Activated T-helper 17 cell treated with anti-CD3 and anti-CD28 coated beads, Interleukin-2, amount 50 U/mL, for 72 hours (primary cell): Measurements from ENCODE around the gene STARD8. TPM values are rescaled to one million over a fixed set of nuclear protein-coding genes. Genes with fewer than 3 reads are reported as not detected.
A peak's percentile ranks its signal among the peaks of the same experiment; 100 is the strongest.

Source experiments
- ATAC-seq: fragments of 150-1000 bp; cut with Tn5 transposase; replicated peaks from 2 replicates; pipeline ENCODE4 v1.10.0; 2021; ENCODE audit warnings: mild to moderate bottlenecking, moderate library complexity
- H3K27ac Mint-ChIP-seq: one replicate; pipeline ENCODE4 v1.8.0; 2022; ENCODE audit warnings: mixed read lengths
- H3K27me3 Mint-ChIP-seq: one replicate; pipeline ENCODE4 v1.8.0; 2022; ENCODE audit warnings: mixed read lengths
- H3K36me3 Mint-ChIP-seq: one replicate; pipeline ENCODE4 v1.8.0; 2022; ENCODE audit warnings: low read depth, mild to moderate bottlenecking, mixed read lengths
- H3K4me1 Mint-ChIP-seq: one replicate; pipeline ENCODE4 v1.8.0; 2022; ENCODE audit warnings: mixed read lengths
- H3K4me3 Mint-ChIP-seq: one replicate; pipeline ENCODE4 v1.8.0; 2022; ENCODE audit warnings: mild to moderate bottlenecking, mixed read lengths
- H3K9me3 Mint-ChIP-seq: one replicate; pipeline ENCODE4 v1.8.0; 2022; ENCODE audit warnings: mixed read lengths
- total RNA-seq, 2 donors: library from RNA; stranded (reverse); gene quantifications; one replicate each; pipeline ENCODE4 v1.2.3, GENCODE V29; 2022

Gene STARD8
- total RNA-seq, 2 donors from 2014 or later, result 0.52 to 1.8 TPM

DNA sequence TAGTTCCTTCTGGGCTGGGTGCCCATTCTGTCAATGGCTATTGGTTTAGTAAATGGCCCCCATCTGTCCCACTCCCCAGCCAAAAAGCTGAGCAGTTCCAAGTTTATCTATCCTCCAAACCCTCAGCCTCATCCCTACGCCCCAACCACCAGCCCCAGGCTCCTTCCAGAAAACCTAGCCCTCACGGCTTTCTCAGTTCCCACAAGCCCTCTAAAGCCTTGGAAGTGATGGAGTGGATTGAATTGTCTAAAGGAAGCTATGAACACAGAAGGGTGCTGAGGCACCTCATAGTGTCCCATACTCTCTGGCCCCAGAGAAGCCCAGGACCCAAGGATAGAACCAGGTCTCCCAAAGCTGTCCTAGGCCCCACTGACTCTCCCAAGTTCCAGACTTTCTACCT lies 105.8 kb downstream of the STARD8 start:
- no peak for ATAC-seq
- Mint-ChIP-seq H3K36me3 (no peaks in the 10 kb centered on the region), H3K27ac (no peak overlapping the region), H3K4me1 (peaks cover 8% of the 10 kb centered on the region), H3K9me3 (peaks cover 6% of the 10 kb centered on the region), H3K4me3 (no peak overlapping the region), H3K27me3 (no peaks in the 10 kb centered on the region)

DNA sequence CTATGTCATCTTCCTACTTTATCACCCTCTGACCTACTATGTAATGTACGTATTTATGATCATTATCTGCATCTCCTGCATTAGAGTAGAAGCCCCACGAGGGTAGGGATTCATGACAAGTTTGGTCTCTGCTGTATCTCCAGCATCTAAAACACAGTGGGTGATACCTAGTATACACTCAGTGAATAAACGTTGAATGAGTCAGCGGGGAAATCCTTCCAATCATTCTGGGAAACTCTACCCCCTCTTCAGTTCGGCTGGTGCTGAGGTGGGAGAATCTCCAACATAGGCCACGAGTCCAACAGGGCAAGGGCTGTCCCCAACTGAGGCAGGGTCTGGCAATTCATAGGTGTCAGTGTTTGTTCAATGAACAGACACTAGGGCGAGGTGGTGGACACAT lies 106.9 kb downstream of the STARD8 start:
- Mint-ChIP-seq H3K9me3 (peaks cover 6% of the 10 kb centered on the region), H3K27me3 (no peaks in the 10 kb centered on the region), H3K27ac (peak overlapping the region; percentile 76), H3K36me3 (no peaks in the 10 kb centered on the region), H3K4me1 (peaks cover 4% of the 10 kb centered on the region), H3K4me3 (no peak overlapping the region)
- peak; percentile 80 for ATAC-seq

DNA sequence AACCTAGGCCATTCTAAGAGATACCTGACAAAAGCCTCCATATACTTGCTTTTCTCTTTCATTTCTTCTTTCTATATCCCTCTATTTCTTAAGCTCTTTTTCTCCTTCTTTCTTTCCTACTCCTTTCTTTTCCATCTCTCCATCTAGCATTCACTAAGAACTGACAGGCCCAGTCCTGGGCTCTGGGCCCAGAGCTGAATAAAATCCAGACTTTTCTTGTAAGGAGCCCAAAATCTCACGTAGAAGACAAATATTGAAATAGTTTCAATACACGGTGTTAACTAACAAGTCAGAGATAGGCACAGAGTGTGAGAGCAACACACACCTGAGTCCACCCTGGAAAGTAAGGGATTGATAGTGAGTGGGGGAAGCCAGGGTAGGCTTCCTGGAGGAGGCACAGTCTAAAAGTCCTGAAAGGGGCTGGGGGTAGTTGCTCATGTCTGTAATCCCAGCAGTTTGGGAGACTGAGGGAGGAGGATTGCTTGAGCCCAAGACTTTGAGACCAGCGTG lies 108.2 kb downstream of the STARD8 start:
- no peaks in the 10 kb centered on the region for H3K36me3 Mint-ChIP-seq
- H3K4me1 Mint-ChIP-seq, result no peaks in the 10 kb centered on the region
- H3K9me3 Mint-ChIP-seq, result peaks cover 6% of the 10 kb centered on the region
- H3K27me3 Mint-ChIP-seq, result no peaks in the 10 kb centered on the region
- no peak overlapping the region for H3K27ac Mint-ChIP-seq
- H3K4me3 Mint-ChIP-seq, result no peak overlapping the region
- no peak for ATAC-seq

DNA sequence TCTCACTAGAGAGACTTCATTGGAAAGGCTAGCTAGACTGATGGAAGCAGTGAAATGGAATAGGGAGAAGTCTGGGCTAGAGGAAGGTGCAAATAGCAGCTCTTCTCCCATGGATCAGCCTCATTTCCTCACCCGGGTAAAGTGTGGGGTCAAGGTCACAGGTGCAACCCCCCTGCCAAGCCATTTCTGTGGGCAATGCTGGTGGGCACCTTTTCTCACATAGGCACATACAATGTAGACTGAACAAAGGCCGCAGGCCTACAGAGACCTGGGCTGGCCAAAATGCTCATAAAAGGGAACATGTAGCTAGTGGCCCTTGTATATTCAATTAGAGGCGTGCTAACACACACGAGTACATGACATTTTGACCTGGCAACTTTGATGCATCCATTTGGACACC lies 109.9 kb downstream of the STARD8 start:
- Mint-ChIP-seq H3K27me3 (no peaks in the 10 kb centered on the region), H3K4me3 (no peak overlapping the region), H3K36me3 (no peaks in the 10 kb centered on the region), H3K4me1 (no peaks in the 10 kb centered on the region), H3K9me3 (peaks cover 6% of the 10 kb centered on the region), H3K27ac (no peak overlapping the region)
- ATAC-seq, result no peak

DNA sequence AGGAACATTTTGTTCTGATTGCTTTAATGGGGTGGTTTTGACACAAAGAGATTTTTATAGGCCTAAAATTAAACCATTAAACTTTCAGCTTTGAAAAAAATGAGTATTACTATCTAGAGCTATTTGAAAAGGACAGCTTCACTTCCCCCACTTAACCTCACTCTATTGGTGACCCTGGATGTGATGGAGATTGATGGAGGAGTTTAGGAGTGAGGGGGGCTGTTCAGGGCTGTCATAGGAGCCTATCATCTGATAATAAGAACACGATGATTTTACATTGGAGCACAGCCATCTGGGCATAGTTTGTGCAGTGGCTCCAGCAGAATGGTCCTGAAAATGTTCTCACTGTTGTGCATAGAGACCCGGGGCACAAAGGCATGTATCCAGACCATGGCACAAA lies 110.3 kb downstream of the STARD8 start:
- H3K27me3 Mint-ChIP-seq, result no peaks in the 10 kb centered on the region
- no peak overlapping the region for H3K4me3 Mint-ChIP-seq
- peaks cover 6% of the 10 kb centered on the region for H3K9me3 Mint-ChIP-seq
- ATAC-seq, result no peak
- no peaks in the 10 kb centered on the region for H3K4me1 Mint-ChIP-seq
- H3K27ac Mint-ChIP-seq, result no peak overlapping the region
- no peaks in the 10 kb centered on the region for H3K36me3 Mint-ChIP-seq

DNA sequence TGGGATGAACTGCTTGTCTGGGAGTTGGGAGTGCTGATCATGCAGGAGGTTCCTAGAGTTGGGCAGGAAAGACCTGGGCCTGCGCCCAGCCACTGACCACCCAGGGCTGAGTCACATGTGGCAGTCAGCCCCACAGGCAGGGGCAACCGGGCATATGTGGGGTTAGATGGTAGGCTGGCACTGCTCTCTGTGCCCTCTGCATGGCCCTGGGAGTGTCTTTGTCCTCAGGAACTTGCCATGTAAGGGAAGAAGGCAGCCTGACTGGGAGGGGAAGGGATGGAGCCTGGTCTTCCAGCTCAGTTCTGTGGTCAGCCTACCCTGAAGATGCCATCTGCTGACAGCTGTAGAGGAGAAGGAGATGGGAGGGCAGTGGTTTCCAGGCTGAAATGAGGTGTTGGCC lies 111.2 kb downstream of the STARD8 start:
- H3K27ac Mint-ChIP-seq, result no peak overlapping the region

DNA sequence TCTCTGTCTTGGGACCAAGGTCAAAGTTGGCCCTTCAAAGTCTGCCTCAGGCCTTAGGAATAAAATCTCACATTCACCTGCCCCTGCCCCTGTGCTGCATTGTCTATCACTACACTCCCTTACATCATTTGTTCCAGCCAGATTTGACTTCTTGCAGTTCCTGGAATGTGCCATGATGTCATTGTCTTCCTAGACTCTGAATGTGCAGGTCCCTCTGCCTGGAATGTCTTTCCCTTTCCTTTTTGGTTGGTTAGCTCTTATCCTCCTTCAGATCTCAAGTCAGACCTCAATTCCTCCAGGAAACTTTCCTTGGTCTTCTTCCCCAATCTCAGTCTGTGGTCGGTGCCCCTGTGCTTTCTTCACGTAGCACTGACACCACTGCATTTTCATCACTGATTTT lies 113.6 kb downstream of the STARD8 start:
- no peak for ATAC-seq
- H3K27me3 Mint-ChIP-seq, result no peaks in the 10 kb centered on the region
- no peak overlapping the region for H3K4me3 Mint-ChIP-seq
- no peaks in the 10 kb centered on the region for H3K4me1 Mint-ChIP-seq
- H3K36me3 Mint-ChIP-seq, result no peaks in the 10 kb centered on the region
- no peak overlapping the region for H3K27ac Mint-ChIP-seq
- no peaks in the 10 kb centered on the region for H3K9me3 Mint-ChIP-seq

More for the DNA sequence above, 111.2 kb downstream of the STARD8 start:
- no peak overlapping the region for H3K4me3 Mint-ChIP-seq
- H3K27me3 Mint-ChIP-seq, result no peaks in the 10 kb centered on the region
- peaks cover 6% of the 10 kb centered on the region for H3K9me3 Mint-ChIP-seq
- H3K36me3 Mint-ChIP-seq, result no peaks in the 10 kb centered on the region
- no peak for ATAC-seq
- H3K4me1 Mint-ChIP-seq, result no peaks in the 10 kb centered on the region

DNA sequence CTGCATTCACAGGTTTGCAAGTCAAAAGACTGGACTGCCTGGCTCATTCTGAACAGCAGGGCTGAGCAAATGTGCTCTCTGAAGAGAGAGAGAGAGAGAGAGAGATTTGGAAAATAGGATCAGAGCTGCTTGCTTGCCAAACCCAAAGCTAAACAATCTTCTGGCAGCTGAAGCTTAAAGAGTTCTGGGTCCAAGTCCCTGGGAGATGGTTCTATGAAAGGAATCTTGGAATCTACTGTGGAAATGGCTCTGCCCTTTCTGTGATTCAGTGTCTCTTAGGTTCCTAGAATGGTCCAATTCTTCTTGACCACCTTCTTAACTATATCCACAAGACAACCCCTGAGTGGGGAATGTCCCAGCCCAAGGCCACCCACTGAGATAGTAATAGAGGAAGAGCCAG lies 115.3 kb downstream of the STARD8 start:
- H3K36me3 Mint-ChIP-seq, result no peaks in the 10 kb centered on the region
- no peak overlapping the region for H3K27ac Mint-ChIP-seq

DNA sequence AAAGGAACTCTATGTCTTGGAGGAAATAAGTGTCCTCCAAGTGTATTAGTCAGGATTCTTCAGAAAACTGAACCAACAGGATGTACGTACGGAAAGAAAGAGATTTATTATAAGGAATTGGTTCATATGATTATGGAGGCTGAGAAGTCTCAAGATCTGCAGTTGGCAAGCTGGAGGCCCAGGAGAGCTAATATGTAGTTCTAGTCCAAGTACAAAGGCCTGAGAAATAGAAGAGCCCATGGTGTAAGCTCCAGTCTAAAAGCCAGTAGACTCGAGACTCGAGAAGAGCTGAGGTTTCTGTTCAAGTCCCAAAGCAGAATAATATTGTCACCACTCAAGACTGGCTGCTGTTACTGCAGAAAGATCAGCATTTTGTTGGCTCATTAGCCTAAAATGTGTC lies 116.0 kb downstream of the STARD8 start:
- Mint-ChIP-seq H3K27me3 (no peaks in the 10 kb centered on the region), H3K9me3 (no peaks in the 10 kb centered on the region), H3K36me3 (no peaks in the 10 kb centered on the region), H3K4me3 (no peak overlapping the region), H3K27ac (no peak overlapping the region), H3K4me1 (no peaks in the 10 kb centered on the region)
- no peak for ATAC-seq

More for the DNA sequence above, 115.3 kb downstream of the STARD8 start:
- H3K27me3 Mint-ChIP-seq, result no peaks in the 10 kb centered on the region
- H3K4me1 Mint-ChIP-seq, result no peaks in the 10 kb centered on the region
- H3K9me3 Mint-ChIP-seq, result no peaks in the 10 kb centered on the region
- ATAC-seq, result no peak
- H3K4me3 Mint-ChIP-seq, result no peak overlapping the region

Other genes with a start within 250 kb of the STARD8 start
- under 1 TPM; 0.22 to 0.95 TPM for gene OPHN1, start 214.2 kb upstream of the STARD8 start, total RNA-seq
- 10 to 100 TPM; 21.2 to 25.8 TPM for gene YIPF6, start 148.6 kb upstream of the STARD8 start, total RNA-seq
- gene EFNB1, start 181.4 kb downstream of the STARD8 start, total RNA-seq, result 1 to 10 TPM; 2.8 to 4.1 TPM